H7 (cell line): ENCODE measurements around the gene VOPP1. TPM values are rescaled to one million over a fixed set of nuclear protein-coding genes. Genes with fewer than 3 reads are reported as not detected.

Experiments used
- DNase-seq: peaks from one replicate; pipeline ENCODE4 v3.0.0; 2012
- H3K27me3 ChIP-seq: 2 replicates; pipeline ENCODE4 v1.6.0; 2011; ENCODE audit warnings: mild to moderate bottlenecking, low read length; ENCODE audit not compliant: control insufficient read depth, insufficient read depth
- H3K36me3 ChIP-seq: replicated peaks from 2 replicates; pipeline ENCODE4 v1.5.1; 2011; ENCODE audit warnings: low read length; ENCODE audit not compliant: control insufficient read depth, insufficient read depth
- H3K4me3 ChIP-seq: 2 replicates; pipeline ENCODE4 v1.5.1; 2011; ENCODE audit warnings: low read depth, mild to moderate bottlenecking, control low read depth, low read length, moderate library complexity; ENCODE audit not compliant: insufficient read depth
- total RNA-seq: library from RNA; depleted of rRNA; stranded (reverse); fragments of >200 nt; shearing (Covaris generic); gene quantifications from 2 replicates; pipeline ENCODE4 v1.2.3, GENCODE V29; 2014

The VOPP1 gene
- total RNA-seq, 1 experiment from 2014 or later, result 103 TPM

DNA sequence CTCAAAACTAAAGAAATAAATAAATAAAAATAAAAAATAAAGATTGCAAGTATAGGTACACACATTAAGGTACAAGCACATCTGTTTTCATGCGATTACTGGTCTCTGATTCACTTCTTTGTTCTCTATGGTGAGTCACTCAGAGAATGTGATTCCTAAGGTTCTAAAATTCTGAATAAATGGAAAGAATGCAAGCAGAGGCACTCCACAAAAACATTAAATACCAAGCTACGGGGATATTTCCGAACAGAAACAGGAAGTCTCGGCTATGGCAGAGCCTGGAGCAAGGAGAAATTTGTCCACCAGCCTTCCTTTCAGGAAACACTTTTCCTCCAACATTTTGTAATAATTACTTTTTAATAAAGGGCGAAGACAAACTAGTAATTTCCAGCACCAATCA lies 1.4 kb downstream of the VOPP1 start:
- Histone ChIP-seq H3K36me3 (no peaks in the 10 kb centered on the region), H3K4me3 (peak overlapping the region; percentile 92), H3K27me3 (no peaks in the 10 kb centered on the region; the same call in 1 of the 2 replicates)
- no peak for DNase-seq

GRCh38 chr7:55570218-55570873 lies 2.0 kb downstream of the VOPP1 start:
- Histone ChIP-seq H3K36me3 (no peaks in the 10 kb centered on the region), H3K27me3 (no peaks in the 10 kb centered on the region; the same call in 1 of the 2 replicates), H3K4me3 (no peak overlapping the region; the same call in 1 of the 2 replicates)
- DNase-seq, result no peak

GRCh38 chr7:55569797-55570196 lies 2.5 kb downstream of the VOPP1 start:
- Histone ChIP-seq H3K4me3 (no peak overlapping the region), H3K27me3 (no peaks in the 10 kb centered on the region; the same call in 1 of the 2 replicates), H3K36me3 (no peaks in the 10 kb centered on the region)
- DNase-seq, result no peak

- no peaks in the 10 kb centered on the region for H3K36me3 ChIP-seq
- DNase-seq, result no peak
- no peak overlapping the region for H3K4me3 ChIP-seq
- no peaks in the 10 kb centered on the region; the same call in 1 of the 2 replicates for H3K27me3 ChIP-seq
These were observed 3.0 kb downstream of the VOPP1 start for GRCh38 chr7:55569269-55569663.

- Histone ChIP-seq H3K4me3 (no peak overlapping the region), H3K36me3 (no peaks in the 10 kb centered on the region), H3K27me3 (no peaks in the 10 kb centered on the region; the same call in 1 of the 2 replicates)
- DNase-seq, result no peak
These were observed 3.6 kb downstream of the VOPP1 start for GRCh38 chr7:55568613-55569268.

DNA sequence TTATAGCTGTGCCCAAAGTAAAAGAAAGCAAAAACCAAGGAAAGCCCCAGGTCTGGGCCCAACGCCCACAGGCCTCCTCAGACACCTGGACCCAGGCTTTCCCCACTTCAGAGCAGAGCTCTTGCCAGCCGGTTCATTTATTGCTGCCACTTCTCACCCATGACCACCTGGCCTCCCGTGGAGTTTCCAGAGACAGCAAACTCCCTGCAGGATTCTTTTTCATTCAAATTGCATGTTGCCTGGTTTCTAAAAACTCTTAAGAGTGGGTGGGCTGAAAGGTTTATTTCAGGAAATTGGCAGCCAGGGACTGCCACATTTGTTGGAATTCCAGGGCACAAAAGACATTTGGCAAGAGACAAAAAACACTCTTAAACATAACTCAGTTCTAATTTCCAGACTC lies 4.7 kb downstream of the VOPP1 start:
- no peak overlapping the region for H3K4me3 ChIP-seq
- no peaks in the 10 kb centered on the region for H3K27me3 ChIP-seq
- H3K36me3 ChIP-seq, result no peaks in the 10 kb centered on the region
- DNase-seq, result no peak

DNA sequence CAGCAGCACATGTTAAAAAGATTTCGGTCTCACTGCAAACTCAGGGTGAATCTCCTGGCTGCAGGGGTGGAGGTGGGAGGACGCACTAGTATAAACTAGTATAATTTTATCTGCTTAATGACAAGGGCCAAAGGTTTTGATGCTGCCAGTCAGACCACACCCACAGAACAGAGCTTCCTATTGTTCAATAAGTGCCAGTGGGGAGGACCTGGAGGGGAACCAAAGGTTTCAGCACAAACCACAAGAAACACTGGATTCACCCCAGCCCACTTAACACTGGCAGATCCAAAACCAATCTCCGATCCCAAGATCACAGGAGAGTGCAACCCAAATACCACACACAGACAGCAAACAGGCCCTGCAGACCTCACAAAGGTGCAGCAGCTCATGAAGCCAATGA lies 6.6 kb downstream of the VOPP1 start:
- H3K4me3 ChIP-seq, result no peak overlapping the region

GRCh38 chr7:55563596-55564325 lies 8.5 kb downstream of the VOPP1 start:
- no peaks in the 10 kb centered on the region for H3K27me3 ChIP-seq
- DNase-seq, result no peak
- H3K36me3 ChIP-seq, result no peaks in the 10 kb centered on the region
- H3K4me3 ChIP-seq, result no peak overlapping the region

More for the DNA sequence above, 6.6 kb downstream of the VOPP1 start:
- H3K36me3 ChIP-seq, result no peaks in the 10 kb centered on the region
- no peaks in the 10 kb centered on the region for H3K27me3 ChIP-seq
- DNase-seq, result no peak

- Histone ChIP-seq H3K27me3 (no peaks in the 10 kb centered on the region), H3K36me3 (no peaks in the 10 kb centered on the region), H3K4me3 (no peak overlapping the region)
- no peak for DNase-seq
These were observed 10.6 kb downstream of the VOPP1 start for GRCh38 chr7:55561690-55562089.

GRCh38 chr7:55558962-55559920 lies 13.1 kb downstream of the VOPP1 start:
- H3K27me3 ChIP-seq, result no peaks in the 10 kb centered on the region
- no peak for DNase-seq
- no peaks in the 10 kb centered on the region for H3K36me3 ChIP-seq
- H3K4me3 ChIP-seq, result no peak overlapping the region

DNA sequence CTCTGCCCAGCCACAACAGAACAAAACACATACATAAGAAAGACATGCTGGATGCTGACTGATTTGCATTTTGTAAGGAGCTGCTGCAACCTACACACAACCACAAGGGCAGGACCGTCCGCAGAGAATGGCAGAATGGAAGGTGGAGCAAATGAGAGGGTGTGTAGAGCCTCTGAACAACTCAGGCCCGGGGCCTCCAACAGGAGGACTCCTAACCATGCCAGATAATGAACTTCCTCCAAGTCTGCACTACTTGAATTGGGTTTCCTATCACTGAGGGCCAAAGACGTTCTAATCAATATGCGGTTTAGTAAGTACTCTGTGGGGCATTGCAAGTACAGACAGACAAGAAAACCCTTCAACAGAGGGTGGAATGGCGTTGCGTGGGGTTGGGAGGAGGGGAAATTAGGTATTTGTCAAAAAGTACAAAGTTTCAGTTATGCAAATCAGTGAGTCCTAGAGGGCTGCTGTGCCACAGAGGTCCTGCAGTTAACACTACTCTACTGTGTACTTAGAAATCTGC lies 14.6 kb downstream of the VOPP1 start:
- Histone ChIP-seq H3K36me3 (no peaks in the 10 kb centered on the region), H3K4me3 (no peak overlapping the region), H3K27me3 (no peaks in the 10 kb centered on the region)
- peak; percentile 67 for DNase-seq

- Histone ChIP-seq H3K36me3 (no peaks in the 10 kb centered on the region), H3K27me3 (no peaks in the 10 kb centered on the region), H3K4me3 (no peak overlapping the region)
- no peak for DNase-seq
These were observed 15.8 kb downstream of the VOPP1 start for GRCh38 chr7:55556492-55556891.

GRCh38 chr7:55556031-55556430 lies 16.3 kb downstream of the VOPP1 start:
- H3K36me3 ChIP-seq, result no peaks in the 10 kb centered on the region
- DNase-seq, result no peak
- no peaks in the 10 kb centered on the region for H3K27me3 ChIP-seq
- H3K4me3 ChIP-seq, result no peak overlapping the region

- H3K4me3 ChIP-seq, result no peak overlapping the region
- no peaks in the 10 kb centered on the region for H3K27me3 ChIP-seq
- DNase-seq, result no peak
- H3K36me3 ChIP-seq, result no peaks in the 10 kb centered on the region
These were observed 17.1 kb downstream of the VOPP1 start for GRCh38 chr7:55555160-55555559.
